Ascending aorta (tissue), 2 donors: ENCODE data around the gene HDDC2. TPM values are rescaled to one million over a fixed set of nuclear protein-coding genes. Genes with fewer than 3 reads are reported as not detected.

ENCODE experiments used
- DNase-seq, 2 donors: peaks; one replicate each; pipeline ENCODE4 v3.0.0-alpha.2; 2019; ENCODE audit warnings: low spot score in 2 of 2
- H3K27ac ChIP-seq, 2 donors: fragments of 200-600 bp; sonication (generic); one replicate each; pipeline ENCODE4 v1.5.1; 2016 to 2017; ENCODE audit warnings: mild to moderate bottlenecking in 1 of 2
- H3K27me3 ChIP-seq: fragments of 200-600 bp; sonication (generic); one replicate; pipeline ENCODE4 v1.5.1; 2017
- H3K36me3 ChIP-seq, 2 donors: fragments of 200-600 bp; sonication (generic); one replicate each; pipeline ENCODE4 v1.5.1; 2016
- H3K4me1 ChIP-seq, 2 donors: fragments of 200-600 bp; sonication (generic); one replicate each; pipeline ENCODE4 v1.5.1; 2016 to 2017; ENCODE audit warnings: mild to moderate bottlenecking in 1 of 2
- H3K4me3 ChIP-seq, 2 donors: fragments of 200-600 bp; sonication (generic); one replicate each; pipeline ENCODE4 v1.5.1; 2016 to 2017; ENCODE audit warnings: mild to moderate bottlenecking in 1 of 2
- H3K9me3 ChIP-seq, 2 donors: fragments of 200-600 bp; sonication (generic); one replicate each; pipeline ENCODE4 v1.5.1; 2016
- intact Hi-C: fragments of 100-400 bp; cut with DNase I; formaldehyde crosslinking; loops from one replicate; pipeline ENCODE4 v1.15.1; 2023
- total RNA-seq: library from RNA; depleted of rRNA; stranded (reverse); fragments of >200 nt; gene quantifications from one replicate; pipeline ENCODE4 v1.1.0, GENCODE V29; 2016
- TF ChIP-seq, protein P1 (sequence below), 3 experiments: fragments of 200-600 bp in 2 of 3; fragments of 450-650 bp in 1 of 3; sonication (generic) in 2 of 3; IDR thresholded peaks; one replicate each; pipeline ENCODE4 v1.5.1; 2016 to 2019; ENCODE audit warnings: antibody characterized with exemption in 3 of 3, mild to moderate bottlenecking in 1 of 3, moderate library complexity in 1 of 3

The HDDC2 gene
- total RNA-seq, 1 donor from 2014 or later: 2.4 TPM

DNA sequence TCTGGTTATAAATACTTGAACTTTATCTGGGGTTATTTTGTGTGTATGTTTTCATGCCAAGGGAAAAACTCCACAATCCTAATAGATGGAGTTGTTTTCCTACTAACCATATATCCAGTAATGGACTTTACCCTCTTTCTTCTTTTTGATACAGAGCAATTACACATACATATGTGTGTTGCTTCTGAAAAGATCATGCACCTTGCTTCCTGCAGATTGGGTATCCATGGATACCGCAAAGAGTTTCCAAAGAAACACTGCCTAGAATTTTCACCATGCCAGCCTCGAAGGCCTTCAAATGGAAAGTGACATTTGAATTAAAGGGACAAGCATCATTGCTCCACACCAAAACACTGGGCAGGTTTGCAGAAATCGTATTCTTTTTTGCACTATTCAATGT is 26.8 kb downstream of the HDDC2 start:
- TF ChIP-seq, protein P1, sequence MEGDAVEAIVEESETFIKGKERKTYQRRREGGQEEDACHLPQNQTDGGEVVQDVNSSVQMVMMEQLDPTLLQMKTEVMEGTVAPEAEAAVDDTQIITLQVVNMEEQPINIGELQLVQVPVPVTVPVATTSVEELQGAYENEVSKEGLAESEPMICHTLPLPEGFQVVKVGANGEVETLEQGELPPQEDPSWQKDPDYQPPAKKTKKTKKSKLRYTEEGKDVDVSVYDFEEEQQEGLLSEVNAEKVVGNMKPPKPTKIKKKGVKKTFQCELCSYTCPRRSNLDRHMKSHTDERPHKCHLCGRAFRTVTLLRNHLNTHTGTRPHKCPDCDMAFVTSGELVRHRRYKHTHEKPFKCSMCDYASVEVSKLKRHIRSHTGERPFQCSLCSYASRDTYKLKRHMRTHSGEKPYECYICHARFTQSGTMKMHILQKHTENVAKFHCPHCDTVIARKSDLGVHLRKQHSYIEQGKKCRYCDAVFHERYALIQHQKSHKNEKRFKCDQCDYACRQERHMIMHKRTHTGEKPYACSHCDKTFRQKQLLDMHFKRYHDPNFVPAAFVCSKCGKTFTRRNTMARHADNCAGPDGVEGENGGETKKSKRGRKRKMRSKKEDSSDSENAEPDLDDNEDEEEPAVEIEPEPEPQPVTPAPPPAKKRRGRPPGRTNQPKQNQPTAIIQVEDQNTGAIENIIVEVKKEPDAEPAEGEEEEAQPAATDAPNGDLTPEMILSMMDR (IDR thresholded peaks at IDR 0.05): no peak
- H3K9me3 ChIP-seq: no peaks in the 10 kb centered on the region
- H3K4me1 ChIP-seq: peaks cover 0 to 2% of the 10 kb centered on the region in 2 donors
- no peaks in the 10 kb centered on the region for H3K27me3 ChIP-seq
- H3K36me3 ChIP-seq: peaks cover 14 to 34% of the 10 kb centered on the region in 2 donors
- H3K27ac ChIP-seq: peak overlapping the region in 1 of 2 donors; percentile 19
- no peak overlapping the region for H3K4me3 ChIP-seq
- DNase-seq: no peak
- intact Hi-C loops: no loop called here

DNA sequence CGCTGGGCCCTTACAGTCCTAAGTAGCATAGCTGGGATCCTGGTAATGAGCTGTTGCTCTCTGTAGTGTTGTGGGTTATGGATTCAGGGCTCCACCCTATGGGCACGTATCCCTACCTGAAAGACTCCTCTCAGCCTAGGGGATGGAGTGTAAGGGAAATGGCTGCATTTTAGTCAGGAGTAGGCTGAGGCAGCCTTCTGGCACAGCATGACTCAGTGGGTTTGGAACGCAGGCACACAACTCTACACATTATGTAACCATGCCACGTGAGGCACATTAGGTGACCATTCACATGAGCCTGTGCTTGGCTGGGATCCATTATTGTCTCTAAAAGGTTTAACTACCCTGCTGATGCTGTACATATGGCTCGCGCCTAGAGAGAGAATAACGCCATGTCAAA is 27.8 kb downstream of the HDDC2 start:
- no peak for DNase-seq
- Histone ChIP-seq H3K9me3 (no peaks in the 10 kb centered on the region), H3K36me3 (peaks cover 14 to 33% of the 10 kb centered on the region in 2 donors), H3K4me1 (peaks cover 0 to 2% of the 10 kb centered on the region in 2 donors), H3K27me3 (no peaks in the 10 kb centered on the region), H3K27ac (peak overlapping the region; percentile 19), H3K4me3 (no peak overlapping the region)
- TF ChIP-seq, protein P1 (IDR thresholded peaks at IDR 0.05): no peak
- intact Hi-C loops: no loop called here

DNA sequence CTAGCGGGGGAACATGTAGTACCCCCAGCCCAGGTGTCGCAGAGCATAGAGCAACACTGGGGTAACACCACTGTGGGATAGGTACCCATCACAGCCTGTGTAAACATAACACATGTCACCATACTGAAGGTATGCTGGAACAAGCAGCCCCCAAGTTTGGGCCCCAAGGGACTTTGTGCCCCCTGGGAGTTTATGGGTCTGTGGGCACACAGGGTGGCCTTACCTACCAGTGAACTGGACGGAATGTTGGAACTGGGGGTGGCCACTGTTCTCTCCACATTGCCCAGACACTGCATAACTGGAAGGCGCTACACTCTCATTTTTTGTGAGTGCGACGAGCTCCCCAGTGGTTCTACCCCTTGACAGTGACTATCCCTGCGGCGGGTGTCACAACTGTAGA is 28.5 kb downstream of the HDDC2 start:
- no peak overlapping the region for H3K27ac ChIP-seq
- no peak for DNase-seq
- no peaks in the 10 kb centered on the region for H3K27me3 ChIP-seq
- intact Hi-C loops: no loop called here
- H3K9me3 ChIP-seq: no peaks in the 10 kb centered on the region
- no peak overlapping the region for H3K4me3 ChIP-seq
- H3K4me1 ChIP-seq: peaks cover 0 to 2% of the 10 kb centered on the region in 2 donors
- H3K36me3 ChIP-seq: peaks cover 14 to 33% of the 10 kb centered on the region in 2 donors
- TF ChIP-seq, protein P1 (IDR thresholded peaks at IDR 0.05): no peak

DNA sequence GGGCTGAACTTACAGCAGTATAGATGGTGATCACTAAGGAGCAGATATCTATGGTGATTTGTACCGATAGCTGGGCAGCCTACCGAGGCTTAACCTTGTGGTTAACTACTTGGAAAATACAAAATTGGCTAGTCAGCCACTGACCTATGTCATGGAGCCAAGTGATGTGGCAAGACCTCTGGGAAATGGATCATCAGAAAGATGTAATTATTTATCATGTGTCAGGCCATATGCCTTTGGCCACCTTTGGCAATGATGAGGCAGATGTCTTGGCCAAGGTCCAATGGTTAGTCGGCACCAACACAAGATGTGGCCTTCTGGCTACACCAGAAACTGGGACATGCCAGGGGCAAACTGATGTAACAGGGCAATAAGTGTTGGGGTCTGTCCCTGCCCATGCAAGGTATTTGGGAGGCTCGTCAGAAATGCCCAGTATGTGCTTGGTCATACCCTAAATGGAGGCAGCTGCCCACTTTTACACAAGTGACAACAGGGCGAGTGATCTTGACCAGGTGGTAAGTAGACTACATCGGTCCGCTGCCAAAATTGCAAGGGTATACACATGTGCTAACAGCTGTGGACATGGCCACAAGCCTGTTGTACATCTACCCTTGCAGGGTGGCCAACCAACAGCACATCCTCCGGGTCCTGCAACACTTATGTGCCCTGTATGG is 30.1 kb downstream of the HDDC2 start:
- Histone ChIP-seq H3K9me3 (no peaks in the 10 kb centered on the region), H3K36me3 (peaks cover 14 to 31% of the 10 kb centered on the region in 2 donors), H3K4me1 (peaks cover 0 to 2% of the 10 kb centered on the region in 2 donors), H3K27ac (no peak overlapping the region), H3K4me3 (no peak overlapping the region), H3K27me3 (no peaks in the 10 kb centered on the region)
- DNase-seq: no peak
- intact Hi-C loops: no loop called here
- TF ChIP-seq, protein P1 (IDR thresholded peaks at IDR 0.05): no peak

DNA sequence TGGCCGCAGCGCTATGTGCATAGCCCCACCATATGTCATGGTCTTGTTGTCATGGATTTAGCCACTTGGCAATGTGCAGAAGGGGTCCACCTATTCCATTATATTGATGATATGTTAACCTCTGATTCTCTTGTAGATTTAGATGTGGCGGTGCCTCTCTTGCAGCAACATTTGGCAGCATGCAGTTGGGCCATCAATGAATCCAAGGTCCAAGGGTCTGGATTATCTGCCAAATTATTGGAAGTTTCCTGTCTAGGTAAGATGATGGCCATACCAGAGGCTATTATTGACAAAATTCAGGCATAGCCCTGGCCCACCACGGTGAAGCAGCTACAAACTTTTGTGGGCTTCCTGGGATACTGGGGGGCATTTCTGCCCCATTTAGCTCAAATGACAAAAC is 31.4 kb downstream of the HDDC2 start:
- TF ChIP-seq, protein P1 (IDR thresholded peaks at IDR 0.05): no peak
- Histone ChIP-seq H3K27ac (no peak overlapping the region), H3K4me3 (no peak overlapping the region), H3K27me3 (no peaks in the 10 kb centered on the region), H3K36me3 (peaks cover 11 to 25% of the 10 kb centered on the region in 2 donors), H3K4me1 (peaks cover 0 to 2% of the 10 kb centered on the region in 2 donors), H3K9me3 (no peaks in the 10 kb centered on the region)
- no peak for DNase-seq
- intact Hi-C loops: no loop called here
